ENCODE results near the gene MON2. TPM values are rescaled to one million over a fixed set of nuclear protein-coding genes. Genes with fewer than 3 reads are reported as not detected.
A peak's percentile ranks its signal among the peaks of the same experiment; 100 is the strongest.

MON2 gene
- total and polyA plus RNA-seq, 2 of the 8 experiments (the other 6 are each of a cell fraction or from before 2014, with no cell fraction given), result 3.8 to 21.8 TPM

DNA sequence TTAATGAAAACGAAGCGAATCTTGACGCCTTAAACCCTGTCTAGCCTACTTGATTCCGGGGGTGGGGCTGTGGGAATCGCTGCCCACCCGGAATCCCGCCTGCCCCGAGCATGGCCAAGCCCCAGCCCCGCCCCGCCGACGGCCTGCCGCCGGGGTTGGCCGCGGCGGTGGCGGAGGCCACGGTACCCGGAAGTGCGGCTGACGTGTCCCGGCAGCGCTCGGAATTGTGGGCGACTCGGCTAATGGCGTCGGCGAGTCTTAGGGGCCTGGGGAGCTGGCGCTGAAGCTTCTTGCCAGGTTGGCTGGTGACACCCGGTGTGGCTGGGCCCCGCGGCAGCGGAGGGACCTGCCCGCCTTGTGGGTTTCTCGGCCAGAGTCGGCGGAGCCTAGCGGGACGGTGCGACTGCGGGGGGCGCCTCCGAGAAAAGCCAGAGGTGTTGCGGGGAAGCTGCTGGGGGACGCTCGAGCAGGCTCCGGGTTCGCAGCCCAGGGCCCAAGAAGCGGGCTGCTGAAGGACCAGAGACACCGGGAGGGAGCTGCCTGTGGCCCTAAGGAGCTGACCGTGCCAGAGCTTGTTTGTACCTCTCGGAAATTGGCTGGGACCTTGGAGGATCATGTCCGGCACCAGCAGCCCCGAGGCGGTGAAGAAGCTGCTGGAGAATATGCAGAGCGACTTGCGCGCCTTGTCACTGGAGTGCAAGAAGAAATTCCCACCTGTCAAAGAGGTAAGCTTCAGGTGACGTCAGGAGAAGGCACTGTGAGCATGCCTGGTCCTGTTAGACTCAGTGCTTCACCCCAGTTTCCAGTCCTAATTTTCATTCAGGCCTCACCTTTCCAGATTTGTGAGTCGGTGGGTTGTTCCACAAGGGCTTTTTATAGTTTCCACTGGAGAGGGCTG is at the start of gene MON2 (continued):
- TF ChIP-seq CTBP2 (IDR thresholded peaks at IDR 0.05; ENCODE audit: borderline replicate concordance, insufficient read depth, insufficient read length, low read length), result no peak
- TF ChIP-seq RAD21 (IDR thresholded peaks at IDR 0.05 in 1 of 2, conservative IDR thresholded peaks at IDR 0.05 in 1 of 2; ENCODE audit: low read depth in 2 of 2, low read length in 2 of 2), result no peak
- TF ChIP-seq POLR2AphosphoS5 (IDR thresholded peaks at IDR 0.05; ENCODE audit: low read depth, low read length), result 0 out of 2 replicates have a peak, but pooled peaks have one; percentile 33
- TF ChIP-seq, protein P1, sequence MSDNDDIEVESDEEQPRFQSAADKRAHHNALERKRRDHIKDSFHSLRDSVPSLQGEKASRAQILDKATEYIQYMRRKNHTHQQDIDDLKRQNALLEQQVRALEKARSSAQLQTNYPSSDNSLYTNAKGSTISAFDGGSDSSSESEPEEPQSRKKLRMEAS (IDR thresholded peaks at IDR 0.05), result peak; percentile 64; the same call in 1 of the 2 replicates
- TF ChIP-seq MAFK (IDR thresholded peaks at IDR 0.05; ENCODE audit: low read depth, low read length), result no peak
- peak; percentile 49 to 88; a peak in 1 of 4 replicates for TF ChIP-seq SIN3A (conservative IDR thresholded peaks at IDR 0.05 in 1 of 2, IDR thresholded peaks at IDR 0.05 in 1 of 2; ENCODE audit: low read depth in 1 of 2, low read length in 2 of 2)
- peak; percentile 79 for TF ChIP-seq PHF8 (conservative IDR thresholded peaks at IDR 0.05; ENCODE audit: low read depth, low read length)
